GM19467 (cell line): ENCODE results near the gene TRANK1.
"Not testable (repeated sequence)": the region's sequence is repeated elsewhere in the genome, so short reads cannot be mapped to it uniquely, and the experiment has no call there.

Experiments used
- ATAC-seq: cut with Tn5 transposase; IDR thresholded peaks from one replicate; pipeline ENCODE4 v1.9.1; 2021; ENCODE audit warnings: mild to moderate bottlenecking, moderate library complexity; ENCODE audit not compliant: unreplicated experiment

Gene TRANK1

DNA sequence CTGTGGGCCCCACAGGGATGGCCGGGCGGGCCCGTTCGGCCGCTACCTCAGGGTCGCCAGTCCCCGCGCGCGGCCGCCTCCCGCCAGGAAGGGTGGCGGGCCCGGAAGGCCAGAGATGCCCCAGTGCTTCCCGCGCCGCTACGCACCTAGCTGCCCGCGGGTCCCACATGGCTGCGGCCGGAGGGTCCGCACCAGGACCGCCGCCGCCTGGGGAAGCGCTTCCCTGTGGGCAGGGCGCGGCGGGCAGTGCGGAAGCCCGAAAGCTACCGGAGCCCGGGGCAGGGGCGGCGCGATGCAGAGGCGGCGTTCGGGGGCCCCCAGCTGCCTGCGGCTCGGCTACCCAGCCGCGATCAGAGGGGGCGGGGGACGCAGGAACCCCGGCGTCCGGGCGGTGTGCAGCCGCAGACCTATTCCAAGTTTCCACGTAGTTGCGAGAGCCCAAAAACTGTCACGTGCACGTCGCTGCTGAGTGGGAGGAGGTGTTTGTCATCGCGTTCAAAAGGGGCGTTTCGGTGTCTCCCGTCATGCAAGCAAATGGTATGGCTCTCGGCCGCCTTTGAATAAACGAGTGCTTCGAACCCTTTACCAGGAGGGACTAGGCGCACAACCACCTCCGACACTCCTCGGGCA is at the start of gene TRANK1:
TSS of gene TRANK1 (minus strand) at position 414 of the 630 bp plus-strand sequence. CDS start at position 169, 245 bp downstream.
- peak; percentile 68 for ATAC-seq

DNA sequence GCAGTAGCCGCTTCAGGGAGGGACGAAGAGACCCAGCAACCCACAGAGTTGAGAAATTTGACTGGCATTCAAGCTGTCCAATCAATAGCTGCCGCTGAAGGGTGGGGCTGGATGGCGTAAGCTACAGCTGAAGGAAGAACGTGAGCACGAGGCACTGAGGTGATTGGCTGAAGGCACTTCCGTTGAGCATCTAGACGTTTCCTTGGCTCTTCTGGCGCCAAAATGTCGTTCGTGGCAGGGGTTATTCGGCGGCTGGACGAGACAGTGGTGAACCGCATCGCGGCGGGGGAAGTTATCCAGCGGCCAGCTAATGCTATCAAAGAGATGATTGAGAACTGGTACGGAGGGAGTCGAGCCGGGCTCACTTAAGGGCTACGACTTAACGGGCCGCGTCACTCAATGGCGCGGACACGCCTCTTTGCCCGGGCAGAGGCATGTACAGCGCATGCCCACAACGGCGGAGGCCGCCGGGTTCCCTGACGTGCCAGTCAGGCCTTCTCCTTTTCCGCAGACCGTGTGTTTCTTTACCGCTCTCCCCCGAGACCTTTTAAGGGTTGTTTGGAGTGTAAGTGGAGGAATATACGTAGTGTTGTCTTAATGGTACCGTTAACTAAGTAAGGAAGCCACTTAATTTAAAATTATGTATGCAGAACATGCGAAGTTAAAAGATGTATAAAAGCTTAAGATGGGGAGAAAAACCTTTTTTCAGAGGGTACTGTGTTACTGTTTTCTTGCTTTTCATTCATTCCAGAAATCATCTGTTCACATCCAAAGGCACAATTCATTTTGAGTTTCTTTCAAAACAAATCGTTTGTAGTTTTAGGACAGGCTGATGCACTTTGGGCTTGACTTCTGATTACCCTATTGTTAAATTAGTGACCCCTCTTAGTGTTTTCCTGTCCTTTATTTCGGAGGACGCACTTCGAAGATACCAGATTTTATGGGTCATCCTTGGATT is 48.8 kb upstream of the TRANK1 start, which contains the start of gene MLH1:
TSS of gene MLH1 (plus strand) at position 193 of the 958 bp plus-strand sequence. CDS start at position 223, 30 bp downstream.
- ATAC-seq, result peak; percentile 91

DNA sequence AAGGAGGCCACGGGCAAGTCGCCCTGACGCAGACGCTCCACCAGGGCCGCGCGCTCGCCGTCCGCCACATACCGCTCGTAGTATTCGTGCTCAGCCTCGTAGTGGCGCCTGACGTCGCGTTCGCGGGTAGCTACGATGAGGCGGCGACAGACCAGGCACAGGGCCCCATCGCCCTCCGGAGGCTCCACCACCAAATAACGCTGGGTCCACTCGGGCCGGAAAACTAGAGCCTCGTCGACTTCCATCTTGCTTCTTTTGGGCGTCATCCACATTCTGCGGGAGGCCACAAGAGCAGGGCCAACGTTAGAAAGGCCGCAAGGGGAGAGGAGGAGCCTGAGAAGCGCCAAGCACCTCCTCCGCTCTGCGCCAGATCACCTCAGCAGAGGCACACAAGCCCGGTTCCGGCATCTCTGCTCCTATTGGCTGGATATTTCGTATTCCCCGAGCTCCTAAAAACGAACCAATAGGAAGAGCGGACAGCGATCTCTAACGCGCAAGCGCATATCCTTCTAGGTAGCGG is 48.0 kb upstream of the TRANK1 start, which contains the start of gene EPM2AIP1:
TSS of gene EPM2AIP1 (minus strand) at position 326 of the 520 bp plus-strand sequence. CDS start at position 272, 54 bp downstream.
- ATAC-seq, result peak; percentile 85

GRCh38 chr3:36991923-36992805 is 47.3 kb upstream of the TRANK1 start:
- ATAC-seq, result no peak

- ATAC-seq, result no peak
Measured at GRCh38 chr3:36991147-36991546, 46.3 kb upstream of the TRANK1 start.

- no peak for ATAC-seq
Measured at GRCh38 chr3:36989568-36989967, 44.7 kb upstream of the TRANK1 start.

- ATAC-seq, result no peak
Measured at GRCh38 chr3:36989005-36989404, 44.2 kb upstream of the TRANK1 start.

- ATAC-seq, result no peak
Measured at GRCh38 chr3:36988356-36988755, 43.5 kb upstream of the TRANK1 start.

DNA sequence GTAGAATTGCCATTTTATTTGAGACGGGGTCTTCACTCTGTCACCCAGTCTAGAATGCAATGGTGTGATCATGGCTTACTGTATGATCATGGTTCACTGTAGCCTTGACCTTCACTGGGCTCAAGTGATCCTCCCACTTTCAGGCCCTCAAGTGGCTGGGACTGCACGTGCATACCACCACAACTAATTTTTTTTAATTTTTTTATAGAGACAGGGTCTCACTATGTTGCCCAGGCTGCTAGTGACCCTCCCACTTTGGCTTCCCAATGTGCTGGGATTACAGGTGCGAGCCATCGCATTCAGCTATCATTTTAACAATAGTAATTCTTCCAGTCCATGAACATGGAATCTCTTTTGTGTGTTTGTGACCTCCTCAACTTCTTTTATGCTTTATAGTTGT is 36.2 kb upstream of the TRANK1 start:
- ATAC-seq, result no peak

- no peak for ATAC-seq
Measured at GRCh38 chr3:36973139-36973538, 28.3 kb upstream of the TRANK1 start.

- no peak for ATAC-seq
Measured at GRCh38 chr3:36972163-36972562, 27.3 kb upstream of the TRANK1 start.

- peak; percentile 99 for ATAC-seq
Measured at GRCh38 chr3:36969540-36970432, 24.9 kb upstream of the TRANK1 start.

DNA sequence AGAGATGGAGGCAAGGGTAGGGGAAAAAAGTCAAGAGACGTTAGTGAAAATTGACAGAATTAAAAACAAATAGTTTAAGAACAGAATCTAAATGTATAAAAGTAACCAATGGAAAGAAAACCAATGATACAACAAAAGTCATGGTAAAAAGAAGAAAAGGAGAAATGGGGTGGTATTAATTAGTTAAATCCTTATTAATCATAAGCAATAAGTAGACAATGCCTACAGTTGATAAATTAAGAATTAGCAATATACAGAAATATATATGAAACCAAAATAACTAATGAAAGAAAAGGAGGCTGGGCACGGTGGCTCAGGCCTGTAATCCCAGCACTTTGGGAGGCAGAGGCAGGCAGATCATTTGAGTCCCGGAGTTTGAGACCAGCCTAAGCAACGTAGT is 24.2 kb upstream of the TRANK1 start:
- no peak for ATAC-seq

DNA sequence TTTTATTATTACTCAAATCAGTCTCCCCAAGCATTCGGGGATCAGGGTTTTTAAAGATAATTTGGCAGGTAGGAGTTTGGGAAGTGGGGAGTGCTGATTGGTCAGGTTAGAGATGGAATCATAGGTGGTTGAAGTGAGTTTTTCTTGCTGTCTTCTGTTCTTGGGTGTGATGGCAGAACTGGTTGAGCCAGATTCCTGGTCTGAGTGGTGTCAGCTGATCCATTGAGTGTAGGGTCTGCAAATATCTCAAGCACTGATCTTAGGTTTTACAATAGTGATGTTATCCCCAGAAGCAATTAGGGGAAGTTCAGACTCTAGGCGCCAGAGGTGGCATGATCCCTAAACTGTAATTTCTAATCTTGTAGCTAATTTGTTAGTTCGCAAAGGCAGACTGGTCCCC is 20.6 kb upstream of the TRANK1 start:
- ATAC-seq, result no peak

DNA sequence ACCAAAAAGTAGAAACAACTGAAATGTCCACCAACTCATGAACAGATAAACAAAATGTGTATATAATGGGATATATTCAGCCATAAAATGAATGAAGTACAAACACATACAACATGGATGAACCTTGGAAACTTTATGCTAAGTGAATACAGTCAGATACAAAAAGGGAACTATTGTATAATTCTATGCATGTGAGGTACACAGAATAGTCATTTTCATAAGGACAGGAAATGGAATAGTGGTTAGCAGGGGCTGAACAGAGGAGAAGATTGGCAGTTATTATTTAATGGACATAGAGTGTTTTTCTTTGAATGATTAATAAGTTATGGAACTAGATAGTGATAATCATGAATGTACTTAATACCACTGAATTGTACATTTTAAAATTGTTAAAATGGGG is 20.0 kb upstream of the TRANK1 start:
- no peak for ATAC-seq

DNA sequence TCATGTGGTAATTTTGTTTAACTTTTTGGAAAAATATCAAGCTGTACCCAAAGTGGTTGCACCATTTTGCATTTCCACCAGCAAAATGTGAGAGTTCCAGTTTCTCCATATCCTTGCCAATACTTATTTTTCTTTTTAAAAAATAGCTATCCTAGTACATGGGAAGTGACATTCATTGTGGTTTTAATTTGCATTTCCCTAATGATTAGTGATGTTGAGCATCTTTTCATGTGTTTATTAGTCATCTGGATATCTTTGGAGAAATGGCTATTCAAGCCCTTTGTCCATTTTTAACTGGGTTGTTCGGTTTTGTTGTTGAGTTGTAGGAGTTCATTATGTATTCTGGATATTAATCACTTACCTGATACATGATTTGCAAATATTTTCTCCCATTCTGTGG is 19.5 kb upstream of the TRANK1 start:
- no peak for ATAC-seq

DNA sequence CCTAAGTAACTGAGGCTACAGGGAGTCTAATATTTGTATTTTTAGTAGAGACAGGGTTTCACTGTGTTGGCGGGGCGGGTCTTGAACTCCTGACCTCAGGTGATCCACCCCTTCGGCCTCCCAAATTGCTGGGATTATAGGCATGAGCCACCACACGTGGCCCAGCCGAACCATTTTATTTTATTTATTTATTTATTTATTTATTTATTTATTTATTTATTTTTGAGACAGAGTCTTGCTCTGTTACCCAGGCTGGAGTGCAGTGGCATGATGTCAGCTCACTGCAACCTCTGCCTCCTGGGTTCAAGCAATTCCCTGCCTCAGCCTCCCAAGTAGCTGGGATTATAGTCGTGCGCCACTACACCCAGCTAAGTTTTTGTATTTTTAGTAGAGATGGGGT is 18.2 kb upstream of the TRANK1 start:
- not testable (repeated sequence) for ATAC-seq

GRCh38 chr3:36960502-36960901 is 15.6 kb upstream of the TRANK1 start:
- ATAC-seq, result no peak

DNA sequence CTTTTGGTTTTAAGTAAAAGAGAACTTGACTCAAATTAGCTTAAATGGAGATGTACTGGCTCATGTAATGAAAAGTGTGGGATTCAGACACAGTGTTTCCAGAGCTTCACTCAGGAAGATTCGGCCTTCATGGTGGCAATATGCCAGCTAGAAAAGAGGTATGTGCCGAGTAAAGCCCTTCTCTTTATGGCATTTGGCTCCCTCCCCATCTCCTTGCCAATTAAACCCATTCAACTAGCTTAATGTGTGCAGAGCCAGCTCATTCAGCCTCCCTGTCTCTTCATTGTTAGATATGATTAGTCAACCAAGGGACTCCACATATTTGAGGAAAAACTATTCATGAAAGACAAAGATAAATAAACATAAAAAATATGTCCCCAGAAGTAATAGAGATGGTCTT is 15.0 kb upstream of the TRANK1 start:
- ATAC-seq, result no peak
